GM19035 (cell line): ENCODE results near the gene GFOD1.

Experiments
- ATAC-seq: cut with Tn5 transposase; IDR thresholded peaks from one replicate; pipeline ENCODE4 v1.9.1; 2021; ENCODE audit not compliant: unreplicated experiment

GFOD1 gene, protein sequence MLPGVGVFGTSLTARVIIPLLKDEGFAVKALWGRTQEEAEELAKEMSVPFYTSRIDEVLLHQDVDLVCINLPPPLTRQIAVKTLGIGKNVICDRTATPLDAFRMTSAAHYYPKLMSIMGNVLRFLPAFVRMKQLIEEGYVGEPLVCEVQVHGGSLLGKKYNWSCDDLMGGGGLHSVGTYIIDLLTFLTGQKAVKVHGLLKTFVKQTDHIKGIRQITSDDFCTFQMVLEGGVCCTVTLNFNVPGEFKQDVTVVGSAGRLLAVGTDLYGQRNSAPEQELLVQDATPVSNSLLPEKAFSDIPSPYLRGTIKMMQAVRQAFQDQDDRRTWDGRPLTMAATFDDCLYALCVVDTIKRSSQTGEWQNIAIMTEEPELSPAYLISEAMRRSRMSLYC

DNA sequence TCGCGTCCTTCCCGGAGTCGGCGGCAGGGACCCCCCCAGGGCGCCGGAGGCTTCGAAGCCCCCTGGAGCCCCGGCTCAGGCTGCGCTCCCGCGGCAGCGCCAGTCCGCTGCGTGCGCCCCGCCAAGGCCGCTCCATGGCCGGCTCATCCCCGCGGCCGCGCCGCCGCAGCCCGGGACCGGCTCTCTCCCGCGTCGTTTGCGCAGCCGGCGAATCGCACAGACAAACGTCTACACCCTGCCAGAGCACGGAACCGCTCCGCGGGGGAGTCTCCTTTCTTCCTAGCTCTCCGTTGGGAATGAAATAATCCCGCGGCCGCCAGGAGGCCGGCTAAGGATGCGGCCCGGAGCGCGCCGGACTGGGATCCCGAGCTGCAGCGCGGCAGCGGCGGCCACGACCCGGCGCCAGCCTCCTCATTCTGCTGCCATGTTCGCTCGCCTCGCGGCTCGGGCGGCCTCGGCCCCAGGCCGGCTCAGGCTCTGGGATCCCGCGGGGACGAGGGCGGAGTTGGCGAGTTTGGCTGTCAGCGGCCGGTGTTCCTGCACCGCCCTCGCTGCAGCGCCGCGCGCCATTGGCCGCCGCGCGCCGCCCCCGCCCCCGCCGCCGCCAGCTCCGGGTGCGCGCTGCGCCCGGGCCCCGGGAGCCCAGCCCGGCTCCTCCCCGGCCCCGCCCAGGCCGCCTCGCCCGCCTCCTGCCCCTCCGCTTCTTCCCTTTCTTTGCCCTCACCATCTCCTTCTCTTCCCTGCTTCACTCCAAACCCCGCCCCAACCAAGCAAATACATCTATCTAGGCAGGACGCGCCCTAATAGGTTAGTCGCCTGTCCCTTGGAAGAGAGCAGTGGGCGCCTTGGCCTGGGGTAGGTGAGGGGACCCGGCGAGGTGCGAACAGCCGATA lies at the start of gene GFOD1:
Gene GFOD1, minus strand, starts transcription at position 479 of the 893 bp plus-strand sequence. CDS start 710 bp downstream, outside the sequence.
- peak; percentile 81 for ATAC-seq

DNA sequence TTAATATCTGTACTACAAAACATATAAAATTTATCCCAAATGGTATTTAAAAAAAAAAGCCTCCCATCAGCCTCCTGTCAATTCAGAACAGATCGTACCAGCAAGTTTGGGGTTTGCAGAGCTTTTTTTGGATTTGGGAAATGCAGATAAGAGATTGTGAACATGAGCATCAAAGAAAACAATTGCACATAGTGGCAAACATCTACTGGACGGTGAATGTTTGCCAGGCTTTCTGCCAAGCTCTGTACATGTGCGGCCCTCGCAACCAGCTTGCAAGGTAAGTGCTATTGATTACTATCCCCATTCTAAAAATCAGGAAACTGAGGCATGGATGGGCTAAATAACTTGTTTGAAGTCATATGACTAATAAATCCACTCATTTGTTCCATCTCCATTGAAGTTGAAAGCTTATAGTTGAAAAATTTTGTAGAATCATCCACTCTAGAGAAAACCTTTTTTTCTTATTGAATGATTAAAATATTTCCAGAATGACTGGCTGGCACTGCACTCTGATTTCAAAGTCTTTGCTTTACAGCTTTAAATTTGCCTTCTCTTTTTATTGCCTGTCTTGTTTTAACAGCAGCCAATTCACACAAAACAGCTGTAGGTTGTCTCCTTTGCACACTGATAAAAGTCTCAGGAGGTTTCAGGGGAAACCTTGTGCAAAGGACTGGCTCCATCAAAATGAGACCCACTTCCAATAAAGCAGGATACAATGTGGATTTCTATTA lies 49.6 kb upstream of the GFOD1 start:
- ATAC-seq = no peak

DNA sequence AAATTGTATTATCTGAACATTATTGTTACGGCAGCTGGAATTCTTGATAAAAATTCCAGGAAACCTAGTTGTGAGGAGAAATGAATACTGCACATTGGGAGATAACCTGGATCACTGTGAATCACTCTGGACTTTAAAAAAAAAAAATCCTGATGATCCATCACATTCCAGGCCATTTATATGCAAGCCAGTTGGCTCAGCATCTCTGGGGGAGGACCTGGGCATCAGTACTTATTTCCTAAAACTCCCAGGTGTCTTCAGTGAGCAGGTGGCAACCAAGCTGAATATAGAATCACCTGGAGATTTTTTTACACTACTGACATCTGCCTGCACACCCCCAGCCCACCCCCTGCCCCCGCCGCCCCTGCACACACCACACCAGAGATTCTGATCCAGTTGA lies 47.9 kb upstream of the GFOD1 start:
- ATAC-seq = no peak

DNA sequence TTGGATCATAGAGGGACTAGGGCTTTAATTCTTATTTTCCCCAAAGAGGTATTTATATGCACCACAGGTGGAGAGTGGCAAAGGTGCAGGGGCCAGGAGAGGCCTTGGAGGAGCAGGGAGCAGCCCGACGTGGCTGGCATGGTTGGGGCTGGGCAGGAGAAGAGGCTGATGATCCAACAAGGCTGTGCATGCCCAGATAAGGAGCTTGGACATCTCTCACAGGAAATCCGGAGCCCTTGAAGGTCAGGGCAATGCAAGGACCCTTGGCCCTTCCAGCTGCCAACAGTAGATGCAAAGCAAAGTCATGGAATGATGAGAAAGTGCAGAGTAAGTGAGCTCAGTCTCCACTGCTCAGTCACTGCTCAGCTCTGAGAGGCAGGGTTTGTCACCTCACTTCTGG lies 47.1 kb upstream of the GFOD1 start:
- ATAC-seq = no peak

DNA sequence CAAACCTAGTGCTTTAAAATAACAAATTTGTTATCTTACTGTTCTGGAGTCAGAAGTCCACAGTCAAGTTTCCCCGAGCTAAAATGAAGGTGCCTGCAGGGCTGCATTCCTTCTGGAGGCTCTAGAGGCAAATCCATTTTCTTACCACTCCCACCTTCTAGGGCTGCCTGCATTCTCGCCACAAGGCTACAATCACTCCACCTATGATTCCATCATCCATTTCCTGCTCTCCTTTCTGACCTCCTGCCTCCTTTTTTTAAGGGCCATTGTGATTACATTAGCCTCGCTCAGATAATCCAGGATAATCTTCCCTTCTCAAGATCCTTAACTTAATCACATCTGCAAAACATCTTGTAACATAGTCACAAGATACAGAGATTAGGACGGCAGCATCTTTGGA lies 44.6 kb upstream of the GFOD1 start:
- no peak for ATAC-seq

DNA sequence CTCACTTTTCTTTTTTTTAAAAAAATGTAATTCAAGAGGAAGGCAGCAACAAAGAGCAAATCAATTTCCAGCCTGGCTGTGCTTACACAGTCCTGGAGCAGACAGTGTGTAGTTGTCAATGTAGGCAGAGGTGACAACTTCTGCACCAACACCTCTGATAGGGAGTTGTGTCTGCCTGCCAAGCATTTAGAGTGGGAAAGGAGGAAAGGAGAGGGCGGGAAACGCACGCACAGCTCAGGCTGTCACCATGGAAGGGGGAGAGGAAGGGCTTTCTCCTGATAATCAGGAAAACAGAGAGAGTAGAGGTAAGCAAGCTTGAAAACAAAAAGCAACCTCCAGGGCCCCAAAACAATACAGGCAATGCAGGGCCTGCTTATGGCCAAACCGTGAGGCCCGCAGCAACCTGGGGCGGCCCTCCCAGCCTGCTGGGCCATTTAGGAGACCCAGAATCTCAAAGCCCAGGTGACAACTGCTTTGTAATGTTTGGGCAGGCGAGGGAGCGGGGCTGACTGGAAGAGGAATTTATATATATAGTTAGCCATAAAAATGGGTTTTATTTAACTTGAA lies 41.5 kb upstream of the GFOD1 start:
- ATAC-seq = no peak

DNA sequence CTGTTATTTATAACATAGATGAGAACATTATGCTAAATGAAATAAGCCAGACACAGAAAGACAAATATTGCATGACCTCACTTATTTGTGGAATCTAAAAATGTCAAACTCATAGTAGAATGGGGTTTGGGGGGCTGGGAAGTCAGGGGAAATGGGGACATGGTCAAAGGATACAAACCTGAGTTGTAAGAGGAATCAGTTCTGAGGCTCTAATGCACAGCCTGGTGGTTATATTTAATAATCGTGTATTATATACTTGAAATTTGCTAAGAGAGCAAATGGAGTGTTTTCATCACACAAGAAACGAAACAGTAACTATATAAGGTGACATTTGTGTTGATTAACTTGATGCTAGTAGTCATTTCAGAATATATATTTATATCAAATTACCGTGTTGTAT lies 40.8 kb upstream of the GFOD1 start:
- no peak for ATAC-seq

DNA sequence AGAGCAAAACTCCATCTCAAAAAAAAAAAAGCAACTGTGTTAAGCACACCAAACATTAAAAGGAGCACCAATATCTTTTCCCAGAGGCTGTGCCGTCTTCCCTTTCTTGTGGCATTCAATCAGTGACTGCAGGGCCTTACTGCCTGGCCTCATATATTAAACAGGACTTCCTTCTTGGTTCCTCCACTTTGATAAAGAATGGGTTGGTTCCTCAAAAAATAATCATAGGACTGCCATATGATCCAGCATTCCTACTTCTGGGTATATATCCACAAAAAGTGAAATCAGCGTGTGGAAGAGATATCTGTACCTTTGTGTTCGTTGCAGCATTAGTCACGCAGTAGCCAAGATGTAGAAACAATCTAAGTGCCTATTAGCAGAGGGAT lies 40.3 kb upstream of the GFOD1 start:
- ATAC-seq = no peak

DNA sequence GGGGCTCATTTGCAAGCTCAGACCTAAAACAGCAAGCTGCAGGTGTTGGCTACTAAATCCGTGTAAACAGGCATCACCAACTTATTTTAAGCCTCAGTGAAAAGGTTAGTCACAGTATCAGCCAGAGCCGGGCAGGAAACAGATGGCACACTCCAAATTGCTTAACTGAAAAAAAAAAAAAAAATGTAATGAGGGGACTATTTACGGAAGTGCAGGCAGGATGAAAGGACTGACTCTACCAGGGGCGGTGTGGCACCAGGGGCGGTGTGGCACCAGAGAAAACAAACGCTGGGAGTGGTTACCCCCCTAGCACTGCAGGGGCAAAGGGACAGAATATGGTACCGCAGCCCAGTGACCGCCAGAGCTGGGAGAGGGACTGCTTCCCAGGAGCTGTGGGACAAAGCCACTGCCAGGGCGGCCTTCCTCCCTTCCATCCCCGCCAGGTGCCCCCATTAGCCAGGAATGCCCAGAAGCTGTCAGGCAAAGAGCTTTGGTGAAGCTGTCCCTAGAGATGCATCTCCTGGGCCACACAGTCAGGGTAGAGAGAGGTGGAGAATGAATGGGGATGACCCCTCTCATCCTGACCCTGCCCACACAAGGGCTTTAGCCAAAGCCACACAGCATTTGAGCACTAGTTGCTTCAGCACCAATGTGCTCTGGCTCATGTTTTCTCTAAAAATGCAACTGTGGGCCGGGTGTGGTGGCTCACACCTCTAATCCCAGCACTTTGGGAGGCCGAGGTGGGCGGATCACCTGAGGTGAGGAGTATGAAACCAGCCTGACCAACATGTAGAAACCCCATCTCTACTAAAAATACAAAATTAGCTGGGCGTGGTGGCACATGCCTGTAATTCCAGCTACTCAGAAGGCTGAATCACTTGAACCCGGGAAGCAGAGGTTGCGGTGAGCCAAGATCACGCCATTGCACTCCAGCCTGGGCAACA lies 39.6 kb upstream of the GFOD1 start:
- peak; percentile 82 for ATAC-seq

DNA sequence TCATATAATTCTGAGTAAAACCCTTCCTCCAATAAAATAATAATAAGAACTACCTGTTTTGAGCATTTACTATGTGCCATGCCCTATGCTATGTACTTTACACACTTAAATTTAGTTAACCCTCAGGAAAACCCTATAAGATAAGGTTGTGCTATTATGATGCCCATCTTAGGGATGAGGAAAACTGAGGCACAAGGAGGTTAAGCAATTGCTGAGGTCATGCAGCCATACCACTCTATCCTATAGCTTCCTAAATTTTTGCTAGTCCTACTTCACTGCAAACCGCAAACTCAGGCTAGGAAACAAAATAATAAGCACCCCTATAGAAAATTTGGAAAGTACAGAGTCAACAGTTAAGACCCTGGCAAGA lies 38.9 kb upstream of the GFOD1 start:
- ATAC-seq = no peak

DNA sequence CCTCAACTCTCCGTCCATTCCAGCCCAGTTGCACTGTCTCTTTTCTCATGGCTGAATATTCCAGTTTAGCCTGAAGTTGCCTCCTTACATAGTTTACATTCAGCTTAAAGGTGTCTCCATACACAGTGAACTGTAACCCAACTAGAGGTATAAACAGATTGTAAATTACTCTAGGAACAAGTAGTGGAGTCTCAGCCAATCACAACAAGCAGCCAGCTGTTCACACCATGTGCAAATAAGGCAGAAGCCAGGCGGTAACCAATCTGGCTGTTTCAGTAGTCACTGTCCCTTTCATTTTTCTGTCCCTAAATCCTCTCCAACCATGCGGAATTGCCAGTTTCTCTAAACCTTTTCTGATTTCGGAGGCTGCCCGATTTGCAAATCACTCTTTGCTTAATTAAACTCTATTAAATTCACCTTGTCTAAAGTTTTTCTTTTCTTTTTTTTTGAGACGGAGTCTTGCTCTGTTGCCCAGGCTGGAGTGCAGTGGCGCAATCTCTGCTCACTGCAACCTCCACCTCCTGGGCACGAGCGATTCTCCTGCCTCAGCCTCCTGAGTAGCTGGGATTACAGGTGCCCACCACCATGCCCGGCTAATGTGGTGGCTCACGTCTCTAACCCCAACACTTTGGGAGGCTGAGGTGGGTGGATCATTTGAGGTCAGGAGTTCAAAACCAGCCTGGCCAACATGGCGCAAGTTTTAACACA lies 37.6 kb upstream of the GFOD1 start:
- no peak for ATAC-seq

DNA sequence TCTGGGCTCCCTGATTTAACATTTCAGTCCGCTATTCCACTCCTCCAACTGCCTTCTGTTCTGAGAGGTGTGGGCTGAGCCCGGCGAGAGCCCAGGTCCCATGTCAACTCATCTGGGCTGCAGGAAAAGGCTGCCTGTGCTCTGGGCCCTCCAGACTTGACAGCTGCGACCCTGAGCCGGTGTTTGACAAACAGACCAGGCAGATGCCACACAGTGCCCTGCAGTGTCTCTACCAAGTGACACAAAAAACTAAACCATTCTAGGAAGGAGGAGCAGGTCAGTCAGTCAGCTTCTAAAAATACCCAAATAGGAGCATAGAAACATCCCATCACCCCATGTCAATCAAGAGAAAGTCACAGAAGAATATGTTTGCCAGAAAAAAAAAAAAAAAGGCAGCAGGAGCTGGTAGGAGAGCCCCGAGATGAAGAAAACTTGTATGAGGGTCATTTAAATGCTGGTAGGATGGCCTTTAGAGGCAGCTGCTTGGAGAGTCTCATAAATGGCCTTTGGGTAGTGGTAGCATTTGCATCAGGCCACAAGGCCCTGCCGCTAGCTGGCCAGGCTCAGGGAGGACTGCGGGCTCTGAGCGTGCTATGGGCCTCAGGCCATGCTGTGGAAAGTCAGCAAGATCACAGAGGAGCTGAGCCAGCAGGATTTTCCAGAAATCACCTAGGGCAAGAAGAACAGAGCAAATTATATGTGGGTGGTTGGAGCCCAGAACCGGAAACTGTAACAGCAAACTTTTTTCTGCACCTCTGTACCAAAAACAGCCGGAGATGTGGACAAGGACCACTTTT lies 36.6 kb upstream of the GFOD1 start:
- ATAC-seq = no peak

DNA sequence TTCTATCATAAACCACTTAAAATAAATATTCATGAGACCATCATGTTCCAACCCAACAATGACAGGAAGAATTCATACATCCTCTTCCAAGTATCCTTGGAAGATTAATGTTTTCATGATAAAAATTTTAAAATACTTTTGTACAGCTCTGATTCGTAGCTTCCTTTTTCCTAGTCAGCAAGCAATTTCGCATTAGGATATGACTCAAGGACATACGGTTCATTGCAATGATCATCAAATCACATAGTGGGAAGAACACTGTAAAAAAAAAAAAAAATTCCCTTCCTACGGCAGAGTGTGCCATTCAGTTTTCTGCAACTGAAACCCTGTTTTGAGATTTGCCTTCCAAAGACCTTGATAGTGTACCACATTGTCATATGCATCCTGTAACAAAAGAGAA lies 35.3 kb upstream of the GFOD1 start:
- no peak for ATAC-seq

DNA sequence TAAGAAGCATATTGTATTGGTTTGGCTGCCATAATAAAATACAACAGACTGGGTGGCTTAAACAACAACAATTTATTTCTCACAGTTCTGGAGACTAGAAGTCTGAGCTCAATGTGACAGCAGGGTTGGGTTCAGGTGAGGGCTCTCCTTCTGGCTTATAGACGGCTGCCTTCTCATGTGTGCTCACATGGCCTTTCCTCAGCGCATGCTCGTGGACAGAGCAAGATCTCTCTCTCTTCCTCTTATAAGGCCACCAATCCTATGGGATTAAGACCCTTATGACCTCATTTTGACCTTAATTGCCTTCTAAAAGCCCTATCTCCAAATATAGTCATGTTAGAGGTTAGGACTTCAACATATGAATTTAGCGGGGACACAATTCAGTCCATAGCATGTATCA lies 32.4 kb upstream of the GFOD1 start:
- no peak for ATAC-seq

DNA sequence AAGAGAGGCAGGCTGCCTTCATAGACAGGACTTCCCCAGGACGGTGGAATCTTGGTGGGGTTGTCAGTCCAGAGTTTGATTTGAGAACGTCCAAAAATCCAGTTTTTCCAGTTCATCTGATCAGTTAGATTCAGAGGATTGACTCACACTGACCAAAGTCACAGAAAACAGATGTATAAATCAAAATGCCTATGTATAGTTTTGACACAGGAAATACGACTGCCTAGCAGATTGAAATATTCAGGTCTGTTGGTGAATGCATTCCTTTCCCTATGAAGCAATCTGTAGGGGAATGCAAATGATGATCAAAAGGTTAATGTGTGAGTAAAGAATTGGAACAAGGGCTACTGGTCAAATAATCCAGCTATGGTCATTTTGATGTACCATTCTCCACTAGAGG lies 29.7 kb upstream of the GFOD1 start:
- ATAC-seq = no peak

DNA sequence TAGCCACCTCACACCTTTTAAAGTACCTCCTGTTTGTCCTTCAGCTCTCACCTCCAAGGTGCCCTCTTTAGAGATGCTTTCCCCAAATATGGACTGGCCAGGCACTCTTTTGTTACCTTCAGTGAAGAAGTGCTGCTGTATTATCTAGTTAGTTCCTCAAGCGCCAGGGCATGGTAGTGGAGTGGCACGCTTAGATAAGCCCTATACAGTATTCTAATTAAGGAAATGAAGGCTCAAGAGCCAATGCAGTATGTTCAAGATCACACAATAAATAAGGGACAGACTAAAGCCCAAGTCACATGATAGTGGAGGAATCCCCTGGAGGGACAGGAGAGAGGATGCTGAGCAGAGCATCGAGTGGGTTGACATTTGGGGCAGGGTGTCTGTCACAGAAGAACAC lies 28.5 kb upstream of the GFOD1 start:
- no peak for ATAC-seq

DNA sequence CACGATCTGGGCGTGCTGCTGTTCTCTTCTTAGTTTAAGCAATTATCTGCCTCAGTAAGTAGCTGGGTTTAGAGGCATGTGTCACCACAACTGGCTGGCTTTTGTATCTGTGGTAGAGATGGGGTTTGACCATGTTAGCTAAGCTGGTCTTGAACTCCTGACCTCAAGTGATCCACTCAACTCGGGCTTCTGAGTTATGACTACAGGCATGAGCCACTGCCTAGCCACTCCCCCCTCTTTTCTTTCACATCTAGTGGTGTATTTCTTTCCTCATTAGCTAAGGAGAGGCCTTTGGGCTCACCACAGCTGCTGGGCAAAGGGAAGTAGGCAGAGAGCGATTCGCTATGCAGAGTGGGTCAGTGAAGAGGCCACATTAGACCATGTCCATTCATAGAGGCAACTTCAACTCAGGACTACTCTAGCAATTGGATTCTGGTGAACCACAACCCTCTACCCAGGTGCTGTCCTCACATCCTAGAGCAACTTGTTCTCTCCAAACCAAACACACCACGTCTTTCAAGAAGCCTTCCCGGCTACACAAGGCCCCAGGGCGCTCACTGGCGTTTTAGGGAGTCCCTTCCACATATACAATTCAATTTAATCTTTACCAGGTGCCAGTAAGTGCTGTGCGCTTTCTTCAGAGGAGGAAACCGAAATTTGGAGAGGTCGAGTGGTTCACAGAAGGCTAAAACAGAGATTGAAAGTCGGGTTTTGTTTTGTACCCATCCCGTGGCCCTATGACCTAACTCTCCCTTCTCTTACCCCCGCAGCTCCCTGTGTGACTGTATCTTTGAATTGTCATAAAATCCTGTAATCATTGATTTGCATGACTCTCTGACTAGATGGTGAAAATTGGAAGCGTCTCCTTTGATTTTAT lies 26.5 kb upstream of the GFOD1 start:
- ATAC-seq = no peak

DNA sequence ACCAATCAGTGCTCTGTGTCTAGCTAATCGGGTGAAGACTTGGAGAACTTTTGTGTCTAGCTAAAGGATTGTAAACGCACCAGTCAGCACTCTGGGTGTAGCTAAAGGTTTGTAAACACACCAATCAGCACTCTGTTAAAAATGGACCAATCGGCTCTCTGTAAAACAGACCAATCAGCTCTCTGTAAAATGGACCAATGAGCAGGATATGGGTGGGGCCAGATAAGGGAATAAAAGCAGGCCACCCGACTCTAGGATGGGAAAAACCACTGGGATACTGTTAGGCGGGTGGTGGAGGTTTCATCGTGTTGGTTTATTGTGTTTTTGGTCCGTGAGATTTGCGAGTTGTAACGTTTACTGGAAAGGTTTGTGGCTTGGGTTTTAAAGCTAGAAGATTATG lies 25.5 kb upstream of the GFOD1 start:
- ATAC-seq = no peak
